Stimulated activated CD4-positive, alpha-beta T cell treated with anti-CD3 and anti-CD28 coated beads, TNF-alpha, amount 100 ng/mL, for 48 hours (primary cell): Measurements from ENCODE around the gene QSER1.
"Not testable (repeated sequence)": the region's sequence is repeated elsewhere in the genome, so short reads cannot be mapped to it uniquely, and the experiment has no call there.

ENCODE experiments used
- DNase-seq, 3 donors: peaks; one replicate each; pipeline ENCODE4 v3.0.0-alpha.2; 2020; ENCODE audit warnings: low read depth in 3 of 3

Gene QSER1

GRCh38 chr11:33000181-33000580, 107.6 kb downstream of the QSER1 start:
- DNase-seq, result no peak

GRCh38 chr11:33001281-33001680, 108.7 kb downstream of the QSER1 start:
- no peak for DNase-seq

- no peak for DNase-seq
These were observed 109.3 kb downstream of the QSER1 start for GRCh38 chr11:33001751-33002542.

- no peak for DNase-seq
These were observed 112.6 kb downstream of the QSER1 start for GRCh38 chr11:33005175-33005574.

GRCh38 chr11:33006010-33006409, 113.4 kb downstream of the QSER1 start:
- no peak for DNase-seq

GRCh38 chr11:33013755-33014154, 121.1 kb downstream of the QSER1 start:
- DNase-seq, result no peak

GRCh38 chr11:33015621-33016551, 123.3 kb downstream of the QSER1 start, which contains the start of gene DEPDC7:
TSS of gene DEPDC7 (plus strand) at chr11:33015878. CDS start at chr11:33015956, 78 bp downstream.
- DNase-seq, result peak; percentile 57 to 74 (median 63)

GRCh38 chr11:33016654-33017053, 124.0 kb downstream of the QSER1 start:
- no peak for DNase-seq

GRCh38 chr11:33017478-33017877, 124.9 kb downstream of the QSER1 start:
- DNase-seq, result no peak

GRCh38 chr11:33017965-33018364, 125.4 kb downstream of the QSER1 start:
- no peak for DNase-seq

- no peak for DNase-seq
These were observed 126.2 kb downstream of the QSER1 start for GRCh38 chr11:33018840-33019239.

- no peak for DNase-seq
These were observed 128.9 kb downstream of the QSER1 start for GRCh38 chr11:33021501-33021900.

GRCh38 chr11:33021937-33022336, 129.3 kb downstream of the QSER1 start:
- no peak for DNase-seq

- DNase-seq, result no peak
These were observed 132.7 kb downstream of the QSER1 start for GRCh38 chr11:33025339-33025722.

- DNase-seq, result no peak
These were observed 134.6 kb downstream of the QSER1 start for GRCh38 chr11:33027233-33027632.

- DNase-seq, result no peak
These were observed 135.4 kb downstream of the QSER1 start for GRCh38 chr11:33027846-33028536.

GRCh38 chr11:33028537-33028914, 135.9 kb downstream of the QSER1 start:
- no peak for DNase-seq

- DNase-seq, result not testable (repeated sequence)
These were observed 136.6 kb downstream of the QSER1 start for GRCh38 chr11:33029218-33029617.
